Measurements from ENCODE around the gene INO80D.

Gene INO80D, protein sequence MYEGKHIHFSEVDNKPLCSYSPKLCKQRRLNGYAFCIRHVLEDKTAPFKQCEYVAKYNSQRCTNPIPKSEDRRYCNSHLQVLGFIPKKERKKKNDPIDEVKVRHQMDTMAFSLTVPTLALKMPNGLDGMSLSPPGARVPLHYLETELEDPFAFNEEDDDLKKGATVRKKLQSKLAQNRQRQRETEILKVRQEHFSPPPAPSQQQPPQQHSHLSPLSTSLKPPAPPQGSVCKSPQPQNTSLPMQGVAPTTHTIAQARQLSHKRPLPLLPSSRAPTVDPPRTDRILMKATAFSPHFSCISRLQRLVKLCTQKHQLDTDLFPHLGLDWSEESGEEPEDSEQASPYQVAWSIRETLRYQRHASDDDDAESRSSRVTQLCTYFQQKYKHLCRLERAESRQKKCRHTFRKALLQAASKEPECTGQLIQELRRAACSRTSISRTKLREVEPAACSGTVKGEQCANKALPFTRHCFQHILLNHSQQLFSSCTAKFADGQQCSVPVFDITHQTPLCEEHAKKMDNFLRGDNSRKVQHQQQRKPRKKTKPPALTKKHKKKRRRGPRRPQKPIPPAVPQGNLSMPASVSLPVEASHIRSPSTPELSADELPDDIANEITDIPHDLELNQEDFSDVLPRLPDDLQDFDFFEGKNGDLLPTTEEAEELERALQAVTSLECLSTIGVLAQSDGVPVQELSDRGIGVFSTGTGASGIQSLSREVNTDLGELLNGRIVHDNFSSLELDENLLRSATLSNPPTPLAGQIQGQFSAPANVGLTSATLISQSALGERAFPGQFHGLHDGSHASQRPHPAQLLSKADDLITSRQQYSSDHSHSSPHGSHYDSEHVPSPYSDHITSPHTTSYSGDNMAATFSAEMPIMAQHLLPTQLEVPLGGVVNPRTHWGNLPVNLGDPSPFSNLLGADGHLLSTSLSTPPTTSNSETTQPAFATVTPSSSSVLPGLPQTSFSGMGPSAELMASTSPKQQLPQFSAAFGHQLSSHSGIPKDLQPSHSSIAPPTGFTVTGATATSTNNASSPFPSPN

DNA sequence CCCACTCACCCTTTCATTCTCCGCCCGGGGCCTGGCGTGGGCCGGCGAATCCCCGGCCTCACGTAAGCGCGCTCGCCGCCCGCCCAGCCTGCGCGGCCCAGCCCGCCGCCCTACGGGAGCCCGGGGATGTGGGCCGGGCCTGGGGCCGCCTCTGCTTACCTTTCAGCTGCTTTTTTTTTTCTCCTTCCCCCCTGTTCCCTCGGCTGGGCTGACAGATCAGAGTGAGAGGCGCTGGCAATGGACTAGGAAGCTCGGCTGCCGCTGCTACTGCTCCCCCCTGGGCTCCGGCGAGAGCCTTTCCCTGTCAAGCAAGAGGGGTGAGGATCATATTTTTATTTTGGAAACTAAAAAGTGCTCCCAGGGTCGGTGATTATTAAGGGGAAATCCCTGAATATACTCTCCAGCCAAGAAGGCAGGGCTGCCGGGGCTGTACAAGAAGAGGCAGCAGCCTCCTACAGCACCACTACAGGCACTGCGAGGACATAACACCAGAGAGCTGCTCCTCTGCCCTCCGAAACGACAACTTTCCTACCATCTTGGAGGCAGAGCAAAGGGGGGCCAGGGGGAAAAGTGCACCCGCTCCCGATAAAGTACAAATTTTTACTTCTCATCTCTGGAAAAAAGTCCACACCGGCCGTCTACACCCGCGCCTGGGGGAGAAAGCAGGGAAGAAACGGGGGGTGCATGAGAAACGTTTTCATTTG lies at the start of gene INO80D:
INO80D (minus strand) TSS at position 433 of the 704 bp plus-strand sequence. CDS start 23,158 bp downstream, outside the sequence.
- TF ChIP-seq CTCF (IDR thresholded peaks at IDR 0.05) = 0 out of 2 replicates have a peak, but pooled peaks have one; percentile 34

GRCh38 chr2:206127656-206128055 lies 41.7 kb upstream of the INO80D start:
- no peak for TF ChIP-seq CTCF (IDR thresholded peaks at IDR 0.05)

DNA sequence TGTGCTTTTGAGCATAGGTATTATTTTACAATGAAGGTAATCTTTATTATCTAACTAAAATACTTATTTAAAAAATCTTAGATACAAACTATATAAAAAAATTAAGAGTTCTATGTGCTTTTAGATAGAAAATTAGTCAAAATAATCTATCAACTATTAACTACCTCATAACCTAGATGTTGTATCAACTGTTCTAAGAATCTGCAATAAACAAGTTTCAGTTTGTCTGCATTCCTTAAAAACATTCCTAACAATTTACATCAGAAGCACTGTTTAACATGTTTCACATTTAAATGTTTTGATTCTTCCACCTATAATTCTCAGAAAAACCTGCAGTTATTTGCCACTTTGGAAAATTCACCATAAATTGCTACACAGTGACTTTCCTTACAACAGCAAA lies 39.9 kb upstream of the INO80D start:
- no peak for TF ChIP-seq CTCF (IDR thresholded peaks at IDR 0.05)

DNA sequence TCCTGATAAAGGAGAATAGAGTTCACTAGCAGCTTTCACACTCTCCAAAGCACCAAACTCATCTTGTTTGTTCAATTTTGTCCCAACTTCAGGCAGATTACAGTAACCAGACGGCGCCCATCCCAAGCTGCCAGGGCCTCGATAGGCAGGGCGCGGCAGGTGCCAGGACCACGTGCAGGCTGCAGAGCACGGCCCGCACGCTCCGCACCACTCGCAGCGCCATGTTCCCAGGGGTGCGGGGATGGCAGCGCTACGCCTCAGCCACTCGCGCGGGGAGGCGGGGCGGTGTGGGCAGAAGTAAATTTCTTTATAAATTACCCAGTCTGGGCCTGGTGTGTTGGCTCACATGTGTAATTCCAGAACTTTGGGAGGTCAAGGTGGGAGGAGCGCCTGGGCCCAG lies 30.3 kb upstream of the INO80D start:
- no peak for TF ChIP-seq CTCF (IDR thresholded peaks at IDR 0.05)

DNA sequence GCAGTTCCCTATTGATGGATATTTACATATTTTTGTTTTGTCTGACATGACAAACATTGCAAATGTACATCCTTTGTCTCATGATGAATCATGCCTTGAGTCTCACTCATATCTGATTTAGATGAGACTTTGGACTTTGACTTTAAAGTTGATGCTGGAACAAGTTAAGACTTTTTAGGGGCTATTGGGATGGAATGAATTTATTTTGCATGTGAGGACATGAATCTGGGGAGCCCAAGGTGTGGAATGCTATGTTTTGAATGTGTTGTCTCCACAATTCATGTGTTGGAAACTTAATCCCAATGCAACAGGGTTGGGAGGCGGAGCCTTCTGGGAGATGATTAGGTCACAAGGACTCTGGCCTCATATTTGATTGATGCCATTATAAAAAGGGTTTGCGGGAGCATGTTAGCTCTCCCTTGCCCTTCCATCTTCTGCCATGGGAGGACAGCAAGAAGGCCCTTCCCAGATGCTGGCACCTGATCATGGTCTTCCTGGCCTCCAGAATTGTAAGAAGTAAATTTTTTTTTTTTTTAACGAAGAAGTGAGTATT lies 29.1 kb upstream of the INO80D start:
- TF ChIP-seq CTCF (IDR thresholded peaks at IDR 0.05) = no peak

- no peak for TF ChIP-seq CTCF (IDR thresholded peaks at IDR 0.05)
Observed at GRCh38 chr2:206112846-206113547, 27.0 kb upstream of the INO80D start.

Data from LNCAP (cell line).